ENCODE results near the gene FBXO34.

GRCh38 chr14:55285048-55285652 is 13.9 kb downstream of the FBXO34 start:
- TF ChIP-seq ATF3 (CRISPR knock-in tag; conservative IDR thresholded peaks at IDR 0.05) (no peak), IRF1 (CRISPR knock-in tag; IDR thresholded peaks at IDR 0.05) (no peak), E2F4 (CRISPR knock-in tag; IDR thresholded peaks at IDR 0.05; ENCODE audit: borderline replicate concordance, low read depth) (no peak), CTCF (IDR thresholded peaks at IDR 0.05) (no peak)
